ENCODE measurements around the gene SLC2A6.

DNA sequence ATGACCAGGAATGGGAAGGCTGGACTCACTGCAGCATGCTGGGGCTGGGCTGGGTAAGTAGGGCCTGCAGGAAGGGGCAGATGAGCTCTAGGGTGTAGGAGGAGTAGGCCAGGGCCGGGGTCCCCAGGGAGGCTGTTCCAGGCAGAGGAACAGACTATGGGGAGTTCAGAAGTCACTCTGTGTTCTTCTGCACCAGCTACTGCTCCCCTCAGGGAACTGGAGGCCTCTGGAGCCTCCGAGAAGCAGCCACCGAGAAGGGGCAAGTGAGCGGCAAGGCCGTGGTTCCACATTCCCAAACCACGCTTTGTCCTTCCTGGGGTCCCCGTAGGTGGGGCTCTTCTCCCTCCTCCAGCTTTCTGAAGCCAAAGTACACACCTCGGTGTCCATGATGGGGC is 8.4 kb upstream of the SLC2A6 start:
- TF ChIP-seq, protein P1, sequence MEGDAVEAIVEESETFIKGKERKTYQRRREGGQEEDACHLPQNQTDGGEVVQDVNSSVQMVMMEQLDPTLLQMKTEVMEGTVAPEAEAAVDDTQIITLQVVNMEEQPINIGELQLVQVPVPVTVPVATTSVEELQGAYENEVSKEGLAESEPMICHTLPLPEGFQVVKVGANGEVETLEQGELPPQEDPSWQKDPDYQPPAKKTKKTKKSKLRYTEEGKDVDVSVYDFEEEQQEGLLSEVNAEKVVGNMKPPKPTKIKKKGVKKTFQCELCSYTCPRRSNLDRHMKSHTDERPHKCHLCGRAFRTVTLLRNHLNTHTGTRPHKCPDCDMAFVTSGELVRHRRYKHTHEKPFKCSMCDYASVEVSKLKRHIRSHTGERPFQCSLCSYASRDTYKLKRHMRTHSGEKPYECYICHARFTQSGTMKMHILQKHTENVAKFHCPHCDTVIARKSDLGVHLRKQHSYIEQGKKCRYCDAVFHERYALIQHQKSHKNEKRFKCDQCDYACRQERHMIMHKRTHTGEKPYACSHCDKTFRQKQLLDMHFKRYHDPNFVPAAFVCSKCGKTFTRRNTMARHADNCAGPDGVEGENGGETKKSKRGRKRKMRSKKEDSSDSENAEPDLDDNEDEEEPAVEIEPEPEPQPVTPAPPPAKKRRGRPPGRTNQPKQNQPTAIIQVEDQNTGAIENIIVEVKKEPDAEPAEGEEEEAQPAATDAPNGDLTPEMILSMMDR (conservative IDR thresholded peaks at IDR 0.05; ENCODE audit: low read length), result no peak
- TF ChIP-seq EZH2phosphoT487 (IDR thresholded peaks at IDR 0.05; ENCODE audit: borderline replicate concordance), result no peak
